Sigmoid colon (tissue), 4 donors: Measurements from ENCODE around the gene C18orf63.

Source experiments
- POLR2AphosphoS5 ChIP-seq, 4 donors: sonication (generic); formaldehyde crosslinking; IDR thresholded peaks; one replicate each; pipeline ENCODE4 v1.6.1; 2017; ENCODE audit warnings: antibody characterized with exemption in 4 of 4
- TF ChIP-seq, protein P1 (sequence below), 4 experiments: fragments of 450-650 bp in 3 of 4; fragments of 200-600 bp in 1 of 4; IDR thresholded peaks; one replicate each; pipeline ENCODE4 v1.5.1; 2016 to 2019; ENCODE audit warnings: antibody characterized with exemption in 4 of 4, mild to moderate bottlenecking in 3 of 4, moderate library complexity in 2 of 4

DNA sequence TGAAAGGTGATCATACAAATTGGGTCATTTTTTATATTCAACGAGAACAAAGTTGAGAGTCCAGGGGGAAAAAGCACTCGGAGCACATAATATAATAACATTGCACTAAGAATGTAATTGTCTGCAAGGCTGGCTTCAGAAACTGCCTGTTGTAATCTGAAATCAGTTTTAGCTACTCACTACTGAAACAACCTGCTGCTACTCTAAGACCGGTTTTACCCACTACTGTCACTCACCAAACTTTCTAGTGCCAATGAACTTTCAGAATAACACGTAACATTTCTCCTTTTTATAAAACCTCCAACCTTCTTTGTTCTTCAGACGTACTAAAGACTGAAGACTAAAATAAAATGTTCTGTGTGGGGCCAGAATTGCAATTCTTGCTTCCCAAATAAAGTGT is 12.3 kb upstream of the C18orf63 start:
- TF ChIP-seq, protein P1, sequence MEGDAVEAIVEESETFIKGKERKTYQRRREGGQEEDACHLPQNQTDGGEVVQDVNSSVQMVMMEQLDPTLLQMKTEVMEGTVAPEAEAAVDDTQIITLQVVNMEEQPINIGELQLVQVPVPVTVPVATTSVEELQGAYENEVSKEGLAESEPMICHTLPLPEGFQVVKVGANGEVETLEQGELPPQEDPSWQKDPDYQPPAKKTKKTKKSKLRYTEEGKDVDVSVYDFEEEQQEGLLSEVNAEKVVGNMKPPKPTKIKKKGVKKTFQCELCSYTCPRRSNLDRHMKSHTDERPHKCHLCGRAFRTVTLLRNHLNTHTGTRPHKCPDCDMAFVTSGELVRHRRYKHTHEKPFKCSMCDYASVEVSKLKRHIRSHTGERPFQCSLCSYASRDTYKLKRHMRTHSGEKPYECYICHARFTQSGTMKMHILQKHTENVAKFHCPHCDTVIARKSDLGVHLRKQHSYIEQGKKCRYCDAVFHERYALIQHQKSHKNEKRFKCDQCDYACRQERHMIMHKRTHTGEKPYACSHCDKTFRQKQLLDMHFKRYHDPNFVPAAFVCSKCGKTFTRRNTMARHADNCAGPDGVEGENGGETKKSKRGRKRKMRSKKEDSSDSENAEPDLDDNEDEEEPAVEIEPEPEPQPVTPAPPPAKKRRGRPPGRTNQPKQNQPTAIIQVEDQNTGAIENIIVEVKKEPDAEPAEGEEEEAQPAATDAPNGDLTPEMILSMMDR (IDR thresholded peaks at IDR 0.05): no peak
- no peak for TF ChIP-seq POLR2AphosphoS5 (IDR thresholded peaks at IDR 0.05)
